Nephron (organoid): ENCODE data around the gene INO80.
A peak's percentile ranks its signal among the peaks of the same experiment; 100 is the strongest.

Experiments
- H3K27ac Mint-ChIP-seq, 3 experiments: 2 replicates each; pipeline ENCODE4 v1.8.0; 2020; ENCODE audit warnings: mixed read lengths in 3 of 3, mild to moderate bottlenecking in 2 of 3, moderate library complexity in 1 of 3
- H3K27me3 Mint-ChIP-seq: 2 replicates; pipeline ENCODE4 v1.8.0; 2021; ENCODE audit warnings: low read depth, mild to moderate bottlenecking, moderate library complexity, mixed read lengths
- H3K36me3 Mint-ChIP-seq: 2 replicates; pipeline ENCODE4 v1.8.0; 2020; ENCODE audit warnings: low read depth, mixed read lengths
- H3K4me1 Mint-ChIP-seq: 2 replicates; pipeline ENCODE4 v1.8.0; 2020; ENCODE audit warnings: mixed read lengths
- H3K4me3 Mint-ChIP-seq, 3 experiments: 2 replicates each; pipeline ENCODE4 v1.8.0; 2020; ENCODE audit warnings: mild to moderate bottlenecking in 3 of 3, mixed read lengths in 3 of 3, moderate library complexity in 2 of 3
- H3K9me3 Mint-ChIP-seq: 2 replicates; pipeline ENCODE4 v1.8.0; 2020; ENCODE audit warnings: mixed read lengths
- TF ChIP-seq, protein P1 (sequence below), 3 experiments: fragments of 200-600 bp; sonication (generic); IDR thresholded peaks; one replicate each; pipeline ENCODE4 v1.5.0; 2021; ENCODE audit warnings: antibody characterized with exemption in 3 of 3; ENCODE audit not compliant: unreplicated experiment in 3 of 3

The INO80 gene

DNA sequence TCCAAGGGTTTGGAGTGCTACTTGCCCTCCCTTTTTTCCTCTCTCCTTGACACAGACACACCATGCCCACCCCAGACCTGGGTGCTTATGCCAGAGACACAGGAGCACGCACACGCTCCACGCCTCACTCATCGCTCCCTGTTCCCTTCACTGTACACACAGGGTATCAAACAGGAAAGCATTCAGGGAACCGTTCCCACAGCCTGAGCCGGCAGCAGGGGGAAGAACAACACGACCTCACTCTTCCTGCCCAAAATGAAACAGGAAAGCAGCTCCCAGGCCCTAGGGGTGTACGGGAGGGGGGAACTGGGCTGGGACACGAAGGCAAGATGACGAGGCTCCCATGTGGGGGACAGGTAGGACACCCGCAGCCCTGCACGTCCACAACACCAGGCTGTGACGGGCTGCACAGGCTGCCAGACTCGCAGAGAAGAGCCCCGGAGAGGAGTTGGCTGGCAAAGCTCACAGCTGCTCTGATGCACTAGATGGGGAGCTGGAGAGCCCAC, 175.7 kb downstream of the INO80 start:
- peaks cover 11% of the 10 kb centered on the region for H3K4me1 Mint-ChIP-seq
- H3K36me3 Mint-ChIP-seq: no peaks in the 10 kb centered on the region
- peak overlapping the region; percentile 74 to 78 (median 76) for H3K4me3 Mint-ChIP-seq
- TF ChIP-seq, protein P1, sequence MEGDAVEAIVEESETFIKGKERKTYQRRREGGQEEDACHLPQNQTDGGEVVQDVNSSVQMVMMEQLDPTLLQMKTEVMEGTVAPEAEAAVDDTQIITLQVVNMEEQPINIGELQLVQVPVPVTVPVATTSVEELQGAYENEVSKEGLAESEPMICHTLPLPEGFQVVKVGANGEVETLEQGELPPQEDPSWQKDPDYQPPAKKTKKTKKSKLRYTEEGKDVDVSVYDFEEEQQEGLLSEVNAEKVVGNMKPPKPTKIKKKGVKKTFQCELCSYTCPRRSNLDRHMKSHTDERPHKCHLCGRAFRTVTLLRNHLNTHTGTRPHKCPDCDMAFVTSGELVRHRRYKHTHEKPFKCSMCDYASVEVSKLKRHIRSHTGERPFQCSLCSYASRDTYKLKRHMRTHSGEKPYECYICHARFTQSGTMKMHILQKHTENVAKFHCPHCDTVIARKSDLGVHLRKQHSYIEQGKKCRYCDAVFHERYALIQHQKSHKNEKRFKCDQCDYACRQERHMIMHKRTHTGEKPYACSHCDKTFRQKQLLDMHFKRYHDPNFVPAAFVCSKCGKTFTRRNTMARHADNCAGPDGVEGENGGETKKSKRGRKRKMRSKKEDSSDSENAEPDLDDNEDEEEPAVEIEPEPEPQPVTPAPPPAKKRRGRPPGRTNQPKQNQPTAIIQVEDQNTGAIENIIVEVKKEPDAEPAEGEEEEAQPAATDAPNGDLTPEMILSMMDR (IDR thresholded peaks at IDR 0.05; ENCODE audit: unreplicated experiment in 3 of 3): no peak
- no peaks in the 10 kb centered on the region for H3K9me3 Mint-ChIP-seq
- peak overlapping the region; percentile 57 to 69 (median 63) for H3K27ac Mint-ChIP-seq
- peaks cover 38% of the 10 kb centered on the region for H3K27me3 Mint-ChIP-seq

DNA sequence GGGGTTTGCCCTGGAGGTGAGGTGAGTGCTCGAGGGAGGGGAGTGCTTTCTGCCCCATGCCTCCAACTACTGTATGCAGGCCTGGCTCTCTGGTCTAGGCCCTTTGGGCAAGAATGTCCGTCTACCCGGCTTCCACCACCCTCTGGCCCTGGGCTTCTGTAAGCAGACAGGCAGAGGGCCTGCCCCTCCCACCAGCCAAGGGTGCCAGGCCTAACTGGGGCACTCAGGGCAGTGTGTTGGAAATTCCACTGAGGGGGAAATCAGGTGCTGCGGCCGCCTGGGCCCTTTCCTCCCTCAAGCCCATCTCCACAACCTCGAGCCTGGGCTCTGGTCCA, 177.6 kb downstream of the INO80 start:
- no peak overlapping the region for H3K27ac Mint-ChIP-seq
- H3K4me1 Mint-ChIP-seq: peaks cover 14% of the 10 kb centered on the region
- H3K27me3 Mint-ChIP-seq: peaks cover 38% of the 10 kb centered on the region
- H3K36me3 Mint-ChIP-seq: no peaks in the 10 kb centered on the region
- no peak overlapping the region for H3K4me3 Mint-ChIP-seq
- no peaks in the 10 kb centered on the region for H3K9me3 Mint-ChIP-seq
- TF ChIP-seq, protein P1 (IDR thresholded peaks at IDR 0.05; ENCODE audit: unreplicated experiment in 3 of 3): no peak

DNA sequence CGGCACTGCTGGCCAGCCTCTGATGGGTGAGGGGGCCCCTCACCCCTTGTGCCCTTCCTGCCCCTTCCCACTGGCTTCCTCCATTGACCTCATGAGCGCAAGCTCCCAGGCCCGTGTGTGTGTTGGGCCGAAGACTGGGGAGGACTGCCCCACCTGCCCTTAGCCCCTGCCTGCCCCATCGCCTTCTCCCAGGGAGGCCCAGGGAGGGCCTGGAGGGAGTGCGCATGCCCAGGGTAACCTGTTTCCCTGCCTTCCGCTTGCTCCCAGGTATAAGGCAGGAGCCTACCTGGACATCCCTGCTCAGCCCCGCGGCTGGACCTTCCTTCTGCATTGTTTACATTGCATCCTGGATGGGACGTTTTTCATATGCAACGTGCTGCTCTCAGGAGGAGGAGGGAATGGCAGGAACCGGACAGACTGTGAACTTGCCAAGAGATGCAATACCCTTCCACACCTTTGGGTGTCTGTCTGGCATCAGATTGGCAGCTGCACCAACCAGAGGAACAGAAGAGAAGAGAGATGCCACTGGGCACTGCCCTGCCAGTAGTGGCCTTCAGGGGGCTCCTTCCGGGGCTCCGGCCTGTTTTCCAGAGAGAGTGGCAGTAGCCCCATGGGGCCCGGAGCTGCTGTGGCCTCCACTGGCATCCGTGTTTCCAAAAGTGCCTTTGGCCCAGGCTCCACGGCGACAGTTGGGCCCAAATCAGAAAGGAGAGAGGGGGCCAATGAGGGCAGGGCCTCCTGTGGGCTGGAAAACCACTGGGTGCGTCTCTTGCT, 178.1 kb downstream of the INO80 start:
- H3K4me1 Mint-ChIP-seq: peaks cover 16% of the 10 kb centered on the region
- H3K27me3 Mint-ChIP-seq: peaks cover 43% of the 10 kb centered on the region
- H3K27ac Mint-ChIP-seq: no peak overlapping the region
- peak overlapping the region in 2 of 3 experiments; percentile 25 to 37 for H3K4me3 Mint-ChIP-seq
- TF ChIP-seq, protein P1 (IDR thresholded peaks at IDR 0.05; ENCODE audit: unreplicated experiment in 3 of 3): peak; percentile 16 to 24 (median 23)
- no peaks in the 10 kb centered on the region for H3K36me3 Mint-ChIP-seq
- H3K9me3 Mint-ChIP-seq: no peaks in the 10 kb centered on the region

DNA sequence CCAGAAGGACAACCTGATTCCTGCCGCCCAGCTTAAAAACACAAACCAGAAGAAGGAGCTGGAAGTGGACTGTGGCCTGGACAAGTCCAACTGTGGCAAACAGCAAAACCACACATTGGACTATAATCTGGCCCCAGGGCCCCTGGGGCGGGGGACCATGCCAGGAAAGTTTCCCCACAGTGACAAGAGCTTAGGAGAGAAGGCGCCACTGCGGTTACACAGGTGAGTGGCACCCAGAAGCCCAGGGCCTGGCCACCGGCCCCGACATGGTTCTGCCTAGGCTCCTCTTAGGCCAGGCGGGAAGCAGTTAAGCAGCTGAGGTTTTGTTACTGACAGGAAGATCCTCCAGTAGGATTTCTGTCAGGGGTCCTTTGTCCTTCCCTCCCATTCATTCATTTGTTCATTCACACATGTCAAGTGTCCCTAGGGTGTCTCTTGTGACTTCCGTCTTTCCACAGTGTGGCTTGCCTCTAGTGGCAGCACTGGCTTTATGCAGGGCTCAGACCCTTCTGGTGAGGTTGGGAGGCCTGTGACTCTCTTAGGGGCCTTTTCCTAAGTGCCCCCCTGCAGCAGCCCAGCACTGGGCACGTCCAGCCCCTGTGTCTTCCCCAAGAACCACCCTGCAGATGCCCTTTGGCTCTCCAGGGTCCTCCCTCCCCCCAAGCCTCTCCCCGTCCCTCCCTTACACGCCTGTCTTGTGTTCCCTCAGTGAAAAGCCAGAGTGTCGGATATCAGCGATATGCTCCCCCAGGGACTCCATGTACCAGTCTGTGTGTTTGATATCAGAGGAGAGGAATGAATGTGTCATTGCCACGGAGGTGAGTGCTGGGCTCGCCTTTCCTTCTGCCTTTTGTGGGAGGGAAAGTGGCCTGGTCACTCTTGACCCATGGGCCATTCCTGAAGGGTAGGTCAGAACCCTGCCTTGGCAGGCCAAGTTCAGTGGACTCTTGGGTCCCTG, 179.1 kb downstream of the INO80 start:
- no peak overlapping the region for H3K4me3 Mint-ChIP-seq
- peaks cover 11% of the 10 kb centered on the region for H3K4me1 Mint-ChIP-seq
- H3K9me3 Mint-ChIP-seq: no peaks in the 10 kb centered on the region
- TF ChIP-seq, protein P1 (IDR thresholded peaks at IDR 0.05; ENCODE audit: unreplicated experiment in 3 of 3): peak in 1 of 3 experiments; percentile 20
- H3K36me3 Mint-ChIP-seq: no peaks in the 10 kb centered on the region
- peak overlapping the region in 1 of 3 experiments; percentile 10 for H3K27ac Mint-ChIP-seq
- H3K27me3 Mint-ChIP-seq: peaks cover 47% of the 10 kb centered on the region

DNA sequence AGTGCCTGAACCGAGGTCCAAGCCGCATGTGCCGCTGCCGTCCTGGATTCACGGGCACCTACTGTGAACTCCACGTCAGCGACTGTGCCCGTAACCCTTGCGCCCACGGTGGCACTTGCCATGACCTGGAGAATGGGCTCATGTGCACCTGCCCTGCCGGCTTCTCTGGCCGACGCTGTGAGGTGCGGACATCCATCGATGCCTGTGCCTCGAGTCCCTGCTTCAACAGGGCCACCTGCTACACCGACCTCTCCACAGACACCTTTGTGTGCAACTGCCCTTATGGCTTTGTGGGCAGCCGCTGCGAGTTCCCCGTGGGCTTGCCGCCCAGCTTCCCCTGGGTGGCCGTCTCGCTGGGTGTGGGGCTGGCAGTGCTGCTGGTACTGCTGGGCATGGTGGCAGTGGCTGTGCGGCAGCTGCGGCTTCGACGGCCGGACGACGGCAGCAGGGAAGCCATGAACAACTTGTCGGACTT, 179.8 kb downstream of the INO80 start:
- Mint-ChIP-seq H3K27ac (no peak overlapping the region), H3K9me3 (no peaks in the 10 kb centered on the region), H3K4me3 (no peak overlapping the region), H3K4me1 (peaks cover 19% of the 10 kb centered on the region), H3K36me3 (no peaks in the 10 kb centered on the region), H3K27me3 (peaks cover 54% of the 10 kb centered on the region)
- TF ChIP-seq, protein P1 (IDR thresholded peaks at IDR 0.05; ENCODE audit: unreplicated experiment in 3 of 3): no peak
